ENCODE data around the gene MINK1. TPM values are rescaled to one million over a fixed set of nuclear protein-coding genes. Genes with fewer than 3 reads are reported as not detected.
A peak's percentile ranks its signal among the peaks of the same experiment; 100 is the strongest.
"Not testable (repeated sequence)": the region's sequence is repeated elsewhere in the genome, so short reads cannot be mapped to it uniquely, and the experiment has no call there.

Gene MINK1
- total and polyA plus RNA-seq, 2 of the 13 experiments (the other 11 are each of a cell fraction or from before 2014, with no cell fraction given): 17.2 to 63.9 TPM

- Histone ChIP-seq H4K20me1 (ENCODE audit: insufficient read depth, low read length) (no peaks in the 10 kb centered on the region), H3K27ac (ENCODE audit: extremely low read length, insufficient read depth, low read length) (peak overlapping the region; percentile 53), H2AFZ (ENCODE audit: low read length) (no peak overlapping the region), H3K4me1 (ENCODE audit: insufficient read depth, low read length) (peaks cover 22% of the 10 kb centered on the region), H3K79me2 (ENCODE audit: insufficient read depth, low read length) (no peaks in the 10 kb centered on the region), H3K36me3 (replicated peaks in 1 of 2; ENCODE audit: control insufficient read depth in 1 of 2, insufficient read depth in 2 of 2, low read length in 2 of 2) (no peaks in the 10 kb centered on the region), H3K9me3 (ENCODE audit: low read length) (no peaks in the 10 kb centered on the region), H3K4me3 (replicated peaks in 1 of 3; ENCODE audit: insufficient read depth in 1 of 3, low read depth in 2 of 3, low read length in 3 of 3) (no peak overlapping the region), H3K4me2 (ENCODE audit: low read depth, low read length) (peak overlapping the region; percentile 75; the same call in 1 of the 2 replicates), H3K9ac (ENCODE audit: insufficient read depth, low read depth, low read length) (no peak overlapping the region), H3K27me3 (ENCODE audit: control insufficient read depth in 1 of 2, insufficient read depth in 2 of 2, low read length in 2 of 2) (no peaks in the 10 kb centered on the region)
- DNase-seq (ENCODE audit: low spot score) (no peak), FAIRE-seq (no peak), ATAC-seq (no peak)
- in situ Hi-C loops (cut with HindIII; ENCODE audit: extremely low pct_ligation_motif_present, low pct_unique_long_range_greater_than_20kb): no loop called here
- TF ChIP-seq ZNF121 (CRISPR knock-in tag; IDR thresholded peaks at IDR 0.05) (peak; percentile 53; the same call in 1 of the 2 replicates), MTF2 (CRISPR knock-in tag; IDR thresholded peaks at IDR 0.05; ENCODE audit: borderline replicate concordance) (no peak)
- intact Hi-C loops (cut with micrococcal nuclease; ENCODE audit: unreplicated experiment): no loop called here
- BruUV-seq (replicated peaks): no TSS peak
- POLR2A ChIA-PET: interaction anchor here (1.0 to 3.0 kb wide), 7 partner anchors 8 to 76 kb away, joined by 3 to 35 read pairs (median 6); partner anchors contain the start of genes ENO3, INCA1, RNF167 and SLC25A11
- WGBS (ENCODE audit: low lambda C conversion rate): 65% methylated on average over 4 of the region's 4 CpGs
- CTCF ChIA-PET (ENCODE audit: low intra/inter-chr PET ratio, low total read pairs): no interaction called here
Observed at GRCh38 chr17:4921320-4921719, 88.2 kb downstream of the MINK1 start.

- WGBS (ENCODE audit: low lambda C conversion rate): 82% methylated on average over 24 of the region's 24 CpGs
- 0 out of 4 replicates have a peak, but pooled peaks of 1 of the 2 experiments have one; percentile 2 for TF ChIP-seq MAFK (conservative IDR thresholded peaks at IDR 0.05 in 1 of 2, IDR thresholded peaks at IDR 0.05 in 1 of 2; ENCODE audit: low read length in 2 of 2)
- CTCF ChIA-PET (ENCODE audit: low intra/inter-chr PET ratio, low total read pairs); ATAC-seq; H3K79me2 ChIP-seq (ENCODE audit: insufficient read depth, low read length); H3K27me3 ChIP-seq (ENCODE audit: control insufficient read depth in 1 of 2, insufficient read depth in 2 of 2, low read length in 2 of 2); H3K9ac ChIP-seq (ENCODE audit: insufficient read depth, low read depth, low read length); H3K36me3 ChIP-seq (replicated peaks in 1 of 2; ENCODE audit: control insufficient read depth in 1 of 2, insufficient read depth in 2 of 2, low read length in 2 of 2); in situ Hi-C loops (cut with HindIII; ENCODE audit: extremely low pct_ligation_motif_present, low pct_unique_long_range_greater_than_20kb); intact Hi-C loops (cut with micrococcal nuclease; ENCODE audit: unreplicated experiment); H2AFZ ChIP-seq (ENCODE audit: low read length); FAIRE-seq; H3K4me2 ChIP-seq (ENCODE audit: low read depth, low read length); H3K9me3 ChIP-seq (ENCODE audit: low read length); H3K4me3 ChIP-seq (replicated peaks in 1 of 3; ENCODE audit: insufficient read depth in 1 of 3, low read depth in 2 of 3, low read length in 3 of 3); H3K27ac ChIP-seq (ENCODE audit: extremely low read length, insufficient read depth, low read length); H4K20me1 ChIP-seq (ENCODE audit: insufficient read depth, low read length); DNase-seq (ENCODE audit: low spot score); BruUV-seq (replicated peaks); H3K4me1 ChIP-seq (ENCODE audit: insufficient read depth, low read length): not testable (repeated sequence)
- POLR2A ChIA-PET: interaction anchor here (1.3 kb wide), 1 partner anchor 13 kb away, joined by 5 read pairs; the partner anchor contains the start of genes RNF167 and SLC25A11
Observed at GRCh38 chr17:4926577-4927335, 93.6 kb downstream of the MINK1 start.
